Hematopoietic multipotent progenitor cell treated with erythropoietin and hydrocortisone succinate and interleukin-3 and kit ligand, for 15 days (in vitro differentiated cells): ENCODE data around the gene SNED1.

Source experiments
- DNase-seq: peaks from one replicate; pipeline ENCODE4 v3.0.0-alpha.2; 2015; ENCODE audit warnings: low spot score

The SNED1 gene

DNA sequence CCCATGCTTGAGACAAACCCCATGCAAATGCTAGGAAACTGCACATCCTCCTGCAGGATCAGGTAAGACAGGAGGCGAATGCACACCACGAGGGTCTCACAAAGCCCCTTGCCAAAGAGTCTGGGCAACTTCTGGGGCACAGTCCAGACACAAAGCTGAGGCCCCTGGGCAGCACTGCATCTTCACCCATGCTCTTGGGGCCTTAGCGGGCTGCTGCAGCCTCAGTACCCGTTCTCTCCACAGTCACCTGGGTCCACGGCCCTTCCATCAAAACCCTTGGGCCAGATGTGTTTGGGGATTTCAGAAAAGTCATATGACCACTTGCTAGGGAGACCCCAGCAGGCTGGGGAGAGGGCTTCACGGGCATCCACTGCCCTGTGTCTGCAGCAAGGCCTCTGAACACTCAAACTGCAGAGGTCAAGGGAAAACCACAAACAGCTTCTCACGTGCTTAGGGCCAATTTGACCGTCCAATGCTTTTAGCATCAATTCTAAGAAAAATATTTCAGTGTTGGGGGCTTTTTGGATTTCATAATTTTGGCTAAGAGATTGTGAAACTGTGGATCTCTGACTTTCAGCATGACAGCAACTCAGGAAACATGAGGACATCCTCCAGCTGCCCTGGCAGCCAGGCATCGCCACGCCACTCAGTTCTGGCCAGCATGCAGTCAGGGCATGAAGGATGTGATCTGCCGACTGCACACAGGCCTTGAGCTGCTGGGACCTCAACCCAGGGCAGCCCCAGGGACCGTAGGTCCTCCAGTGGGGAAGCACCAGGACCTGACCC is 130.9 kb downstream of the SNED1 start:
- DNase-seq, result no peak

DNA sequence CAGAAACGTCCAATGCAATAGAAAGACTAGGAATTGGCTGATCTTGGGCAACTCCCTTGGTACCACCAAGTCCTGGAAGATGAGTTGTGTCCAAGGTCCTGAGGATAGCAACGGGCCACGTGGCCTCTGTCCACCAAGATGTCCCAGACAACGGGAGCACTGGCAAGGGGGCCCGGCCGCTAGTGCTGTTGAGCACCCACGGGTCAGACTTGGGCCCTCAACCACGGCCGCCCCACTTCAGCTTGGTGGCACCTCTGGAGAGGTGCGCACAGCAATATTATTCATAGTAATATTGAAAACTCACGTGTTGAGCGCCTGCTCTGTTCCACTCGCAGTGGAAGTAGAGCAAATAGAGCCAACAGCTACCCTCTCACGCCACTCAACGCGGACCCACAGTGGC is 131.9 kb downstream of the SNED1 start:
- DNase-seq, result no peak

DNA sequence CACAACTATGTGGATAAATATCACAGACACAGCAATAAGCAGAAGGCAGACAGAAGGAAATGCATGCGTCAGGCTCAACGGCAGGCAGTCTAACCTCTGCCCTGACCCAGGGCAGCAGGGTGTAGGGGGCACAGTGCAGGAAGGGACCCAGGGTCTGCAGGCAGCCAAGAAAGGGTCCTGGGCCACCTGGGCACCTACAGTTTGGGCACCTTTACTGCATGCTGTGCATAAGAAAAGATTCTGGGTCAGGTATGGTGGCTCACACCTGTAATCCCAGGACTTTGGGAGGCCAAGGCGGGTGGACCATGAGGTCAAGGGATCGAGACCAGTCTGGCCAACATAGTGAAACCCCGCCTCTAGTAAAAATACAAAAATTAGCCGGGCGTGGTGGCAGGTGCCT is 133.1 kb downstream of the SNED1 start:
- no peak for DNase-seq

DNA sequence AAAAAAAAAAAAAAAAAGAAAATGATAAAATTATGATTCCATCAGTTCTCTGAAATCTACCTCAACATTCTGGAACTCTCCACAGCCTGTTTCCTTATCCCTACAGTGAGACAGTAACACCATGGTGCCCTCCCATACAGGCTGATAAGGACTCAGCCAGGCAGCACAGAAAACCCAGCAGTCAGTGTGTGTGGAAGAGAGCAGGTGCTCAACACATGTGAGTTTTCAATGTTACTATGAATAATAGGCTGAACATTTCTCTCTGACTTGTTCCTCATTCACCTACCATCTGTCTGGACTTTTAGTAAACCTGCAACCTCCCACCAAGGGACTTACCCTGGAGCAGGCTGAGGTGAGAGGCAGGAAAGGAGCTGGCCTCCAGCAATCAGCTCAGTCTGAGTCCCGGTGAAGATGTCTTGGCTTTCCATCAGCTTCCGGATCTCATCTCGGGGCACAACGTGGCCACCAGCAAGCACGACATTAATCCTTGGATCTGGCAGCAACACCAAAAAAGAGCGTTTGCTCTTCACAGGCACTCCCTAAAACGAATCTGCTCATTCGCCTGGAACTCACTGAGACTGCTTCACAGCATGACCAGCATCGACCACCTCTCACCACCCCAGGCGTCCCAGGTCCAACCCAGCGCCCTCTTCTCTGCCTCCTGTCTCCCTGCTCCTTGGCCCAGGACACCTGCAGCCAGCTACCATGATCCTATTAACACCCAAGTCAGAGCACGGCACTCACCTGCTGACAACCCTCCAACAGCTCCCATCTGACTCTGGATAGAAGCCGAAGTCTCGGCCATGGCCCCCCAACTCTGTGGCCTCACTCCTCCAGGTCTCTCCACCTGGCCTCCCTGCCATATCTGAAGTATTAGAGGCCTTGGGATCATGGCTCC is 134.4 kb downstream of the SNED1 start:
- DNase-seq, result no peak

DNA sequence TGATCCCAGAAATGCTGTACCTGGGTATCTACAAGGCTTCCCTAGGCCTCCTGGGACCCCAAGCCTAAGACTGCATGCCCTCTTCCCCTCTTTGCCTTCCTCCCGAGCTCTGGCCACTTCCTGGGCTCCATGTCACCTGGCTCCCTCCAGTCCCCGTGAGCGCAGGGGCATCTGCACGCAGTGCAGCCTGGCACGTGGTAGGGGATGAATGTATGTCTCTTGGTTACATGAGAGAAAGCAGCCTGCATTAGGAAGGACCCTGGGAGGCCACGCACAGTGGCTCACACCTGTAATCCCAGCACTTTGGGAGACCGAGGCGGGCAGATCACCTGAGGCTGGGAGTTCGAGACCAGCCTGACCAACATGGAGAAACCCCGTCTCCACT is 135.0 kb downstream of the SNED1 start:
- no peak for DNase-seq

DNA sequence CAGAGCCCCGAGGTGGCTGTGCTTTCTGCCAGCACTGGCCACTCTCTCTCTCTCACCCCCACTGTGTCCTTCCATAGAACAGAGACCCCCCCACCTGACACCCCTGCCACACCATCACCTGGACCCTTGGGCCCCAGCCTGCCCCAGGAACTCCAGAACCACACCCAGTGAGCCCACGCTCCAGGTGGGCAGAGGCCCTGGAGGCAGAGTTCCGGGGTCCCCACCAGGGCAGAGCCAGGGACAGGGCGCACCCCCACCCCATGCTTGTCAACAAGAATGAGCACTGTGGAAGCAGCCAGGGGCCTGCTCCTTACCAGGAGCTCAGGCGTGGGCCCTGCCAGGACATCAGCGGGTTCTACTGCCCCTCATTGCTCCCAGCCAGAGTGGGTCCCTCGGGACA is 136.3 kb downstream of the SNED1 start:
- no peak for DNase-seq

DNA sequence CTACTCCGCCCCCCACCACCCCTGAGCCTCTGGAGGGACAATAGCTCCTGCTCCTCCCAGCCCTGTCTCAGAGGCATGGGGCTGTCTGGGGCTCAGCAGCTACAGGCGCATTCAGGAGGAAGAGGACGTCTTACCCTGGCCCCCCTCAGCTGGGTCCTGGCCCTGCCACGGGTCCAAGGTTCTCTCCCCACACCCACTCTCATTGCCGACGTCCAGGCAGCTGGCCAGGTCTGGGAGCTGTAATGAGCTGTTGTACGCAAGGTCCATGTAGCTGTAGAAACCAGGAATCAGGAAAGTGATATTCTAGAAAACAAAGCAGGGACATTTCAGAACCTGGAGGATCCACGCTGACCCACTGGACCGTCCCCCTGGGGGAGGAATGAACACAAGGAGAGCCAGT is 137.3 kb downstream of the SNED1 start:
- DNase-seq, result no peak

DNA sequence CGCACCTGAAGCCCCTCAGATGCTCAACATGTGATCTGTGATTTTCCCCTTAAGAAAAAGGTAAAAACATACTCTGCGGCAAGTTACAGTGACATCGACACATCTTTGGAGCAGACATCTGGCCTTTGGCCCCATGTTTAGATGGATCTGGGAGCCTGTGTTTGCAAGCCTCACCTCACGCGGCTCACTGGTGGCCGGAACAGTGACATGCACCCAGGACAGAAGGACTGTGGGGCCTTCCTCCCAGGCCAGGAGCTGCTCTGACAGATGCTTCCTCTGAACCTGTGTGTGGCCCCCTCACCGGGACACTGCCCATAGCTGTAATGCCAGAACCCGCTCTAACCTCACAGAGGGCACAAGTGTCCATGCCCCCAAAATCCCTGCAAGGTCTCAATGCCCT is 137.8 kb downstream of the SNED1 start:
- no peak for DNase-seq

DNA sequence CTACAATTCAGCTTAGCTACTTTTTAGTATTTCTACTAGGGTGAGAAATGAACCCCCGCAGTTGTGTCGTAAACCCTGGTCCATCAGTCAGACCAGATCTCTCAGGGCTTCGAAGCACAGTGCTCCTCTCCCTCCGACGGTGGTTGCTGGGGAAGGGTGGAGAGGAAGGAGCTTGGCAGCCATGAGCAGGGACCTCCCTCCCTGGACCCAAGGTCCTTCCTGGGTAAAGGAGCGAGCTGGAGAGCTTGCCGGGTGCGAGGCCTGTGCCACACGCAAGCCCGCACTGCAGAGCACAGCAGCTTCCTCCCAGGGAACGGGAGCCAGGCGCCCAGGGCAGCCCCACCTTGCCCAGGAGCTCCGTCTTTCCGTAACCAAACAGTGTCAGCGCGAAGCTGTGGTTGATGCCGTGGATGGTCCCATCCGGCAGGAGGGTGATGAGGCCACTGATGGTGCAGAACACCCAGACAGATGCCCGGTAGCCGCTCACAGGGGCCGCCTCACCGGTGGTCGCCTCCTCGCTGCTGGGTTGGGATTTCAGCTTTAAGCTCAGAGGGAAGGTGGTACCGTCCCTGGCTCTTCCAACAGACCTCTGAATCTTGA is 138.3 kb downstream of the SNED1 start:
- no peak for DNase-seq

DNA sequence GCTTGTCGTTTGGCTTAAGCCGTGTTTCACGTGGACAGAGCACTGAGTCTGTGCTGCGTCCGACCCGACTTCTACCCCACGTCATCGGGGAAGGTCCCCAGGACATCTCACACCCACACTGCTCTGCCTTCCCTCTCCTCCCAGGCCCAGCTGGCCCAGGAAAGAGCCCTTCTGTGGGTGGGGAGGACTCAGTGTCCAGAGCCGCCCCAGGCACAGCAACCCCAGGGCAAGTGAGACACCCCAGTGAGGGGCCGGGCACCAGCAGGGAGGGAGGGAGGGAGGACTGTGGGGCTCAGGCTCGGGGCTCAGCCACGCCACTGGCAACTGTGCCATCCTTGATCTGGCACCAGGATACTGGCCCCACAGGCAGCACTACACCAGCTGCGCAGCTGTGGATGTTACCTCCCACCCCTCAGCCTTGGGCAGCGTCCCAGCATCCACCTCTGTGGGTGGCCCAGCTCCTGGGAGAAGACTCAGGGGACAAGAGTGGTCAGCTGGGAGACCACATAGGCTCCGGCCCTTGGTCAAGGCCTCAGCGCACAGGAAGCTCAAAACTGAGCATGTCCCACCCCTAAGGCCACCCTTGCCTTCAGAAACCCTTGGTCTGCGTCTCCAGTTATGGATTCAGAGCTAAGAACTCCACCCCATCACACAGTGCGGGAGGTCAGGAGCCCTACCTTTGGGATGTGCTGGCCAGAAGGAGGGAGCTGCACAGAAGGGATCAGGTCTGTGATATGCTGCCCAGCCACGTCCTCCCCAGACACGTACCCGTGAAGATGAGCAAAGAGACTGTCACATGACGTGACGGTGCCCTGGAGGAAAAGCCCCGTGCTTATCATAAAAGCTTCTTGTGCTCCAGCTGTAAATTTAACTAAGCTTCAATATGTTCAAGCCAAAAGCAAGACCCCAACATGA is 139.1 kb downstream of the SNED1 start:
- DNase-seq, result no peak

DNA sequence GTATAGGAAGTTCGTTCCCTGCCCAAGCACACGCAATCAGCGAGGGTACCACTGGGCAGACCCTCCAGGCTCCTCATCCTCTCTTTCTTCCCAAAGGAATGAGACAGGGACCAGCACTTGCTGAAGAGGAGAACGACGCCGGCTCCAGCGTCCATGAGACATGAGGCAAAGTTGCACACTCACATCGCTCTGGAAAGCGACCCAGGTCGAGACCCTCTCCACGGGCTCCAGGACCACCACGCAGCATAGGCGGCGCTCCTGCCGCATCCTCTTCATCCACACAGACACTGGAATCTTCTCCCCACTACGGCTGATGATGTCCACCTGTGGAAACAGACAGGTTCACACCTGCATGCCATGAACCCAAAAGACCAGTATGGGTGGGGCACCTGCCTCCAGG is 140.1 kb downstream of the SNED1 start:
- DNase-seq, result no peak

DNA sequence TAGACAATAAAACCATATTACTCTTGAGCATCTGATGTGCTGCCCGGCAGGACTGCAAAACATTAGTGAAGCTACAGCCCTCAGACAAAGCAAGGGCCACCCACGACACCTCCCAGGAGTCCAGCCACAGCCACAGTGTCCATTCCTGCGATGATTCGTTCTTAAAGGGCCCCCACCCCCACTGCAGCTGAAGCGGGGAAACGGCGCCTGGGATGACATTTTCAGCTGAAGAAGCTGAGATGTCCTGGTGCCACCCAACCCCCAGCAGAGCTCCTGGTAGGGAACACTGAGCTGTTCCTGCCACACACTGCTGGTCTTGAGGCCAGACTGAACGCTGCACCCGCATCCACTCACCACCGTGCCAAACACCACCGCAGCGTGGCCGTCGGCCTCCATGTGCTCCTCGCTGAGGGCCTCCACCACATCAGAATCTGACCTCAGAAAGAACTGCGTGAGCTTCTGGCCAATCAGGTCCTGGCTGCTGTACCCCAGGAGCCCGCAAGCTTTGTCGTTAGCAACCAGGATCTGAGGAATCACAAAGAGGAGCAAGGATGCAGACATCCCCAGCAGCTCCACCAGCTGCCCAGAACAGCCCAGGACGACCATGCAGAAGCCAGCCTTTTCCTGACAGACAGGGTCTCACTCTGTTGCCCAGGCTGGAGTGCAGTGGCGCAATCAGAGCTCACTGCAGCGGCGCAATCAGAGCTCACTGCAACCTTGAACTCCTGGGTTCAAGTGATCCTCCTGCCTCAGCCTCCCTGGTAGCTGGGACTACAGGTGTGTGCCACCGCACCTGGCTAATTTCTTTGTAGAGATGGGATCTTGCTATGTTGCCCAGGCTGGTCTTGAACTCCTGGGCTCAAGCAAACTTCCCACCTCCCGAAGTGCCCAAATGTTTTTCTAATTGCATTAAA is 141.4 kb downstream of the SNED1 start:
- no peak for DNase-seq

DNA sequence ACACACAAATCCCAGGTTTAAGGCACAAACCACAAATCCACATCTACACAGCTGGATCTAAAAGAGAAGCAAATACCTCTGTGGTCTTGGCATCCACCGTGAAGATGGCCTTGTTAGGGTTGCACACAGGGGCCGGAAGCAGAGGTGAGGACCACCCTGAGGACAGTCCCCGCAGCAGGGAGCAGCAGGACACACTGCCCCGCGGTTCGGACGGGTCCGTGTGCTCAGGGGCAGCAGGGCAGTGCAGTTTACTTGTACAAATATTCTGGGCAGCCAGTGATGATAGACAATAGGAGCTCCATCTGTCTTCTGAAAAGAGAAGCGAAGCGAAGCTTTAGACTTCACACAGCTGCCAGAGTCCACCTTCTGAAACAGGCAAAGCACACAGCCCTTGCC is 142.0 kb downstream of the SNED1 start:
- no peak for DNase-seq

DNA sequence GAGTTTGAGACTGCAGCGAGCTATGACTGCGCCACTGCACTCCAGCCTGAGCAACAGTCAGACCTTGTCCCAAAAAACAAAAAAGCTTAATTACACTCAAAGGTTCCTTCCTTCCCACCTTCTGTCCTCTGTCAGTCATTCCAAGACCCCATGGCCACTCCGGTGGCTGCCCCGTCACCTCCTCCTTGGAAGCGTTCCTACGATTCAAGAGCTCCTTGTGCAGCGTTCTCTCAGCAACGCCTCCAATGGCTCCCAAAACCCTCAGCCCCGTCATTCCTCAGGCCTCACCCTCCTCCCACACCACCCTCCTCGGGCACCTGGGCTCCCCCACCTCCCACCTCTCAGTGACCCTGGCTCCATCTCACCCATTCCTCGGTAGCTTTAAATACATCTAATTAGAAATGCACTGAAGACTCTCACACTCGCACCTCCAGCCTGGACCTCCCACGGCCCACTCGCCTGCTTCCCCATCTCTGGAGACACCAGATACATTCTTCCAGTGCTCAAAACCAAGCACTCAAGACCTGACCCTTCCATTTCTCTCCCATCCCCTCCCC is 142.9 kb downstream of the SNED1 start:
- no peak for DNase-seq

DNA sequence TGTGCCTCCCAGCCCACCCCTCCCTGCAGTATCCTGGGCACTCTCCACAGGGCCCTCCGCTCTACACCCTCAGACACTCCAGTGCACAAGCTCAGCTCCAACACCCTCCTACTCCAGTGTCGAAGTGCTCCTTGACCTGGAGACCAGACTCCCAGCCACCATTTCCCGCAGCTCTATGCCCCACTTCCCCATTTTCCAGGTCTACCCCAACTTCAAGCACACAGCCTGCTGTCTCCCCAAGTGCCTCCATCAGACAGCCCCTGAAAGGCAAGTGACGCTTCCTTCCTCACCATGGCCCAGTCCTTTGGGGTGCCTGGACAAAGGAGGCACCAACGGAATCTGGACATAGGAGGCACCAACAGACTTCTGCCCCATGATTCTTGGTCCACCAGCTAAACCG is 143.6 kb downstream of the SNED1 start:
- DNase-seq, result no peak

DNA sequence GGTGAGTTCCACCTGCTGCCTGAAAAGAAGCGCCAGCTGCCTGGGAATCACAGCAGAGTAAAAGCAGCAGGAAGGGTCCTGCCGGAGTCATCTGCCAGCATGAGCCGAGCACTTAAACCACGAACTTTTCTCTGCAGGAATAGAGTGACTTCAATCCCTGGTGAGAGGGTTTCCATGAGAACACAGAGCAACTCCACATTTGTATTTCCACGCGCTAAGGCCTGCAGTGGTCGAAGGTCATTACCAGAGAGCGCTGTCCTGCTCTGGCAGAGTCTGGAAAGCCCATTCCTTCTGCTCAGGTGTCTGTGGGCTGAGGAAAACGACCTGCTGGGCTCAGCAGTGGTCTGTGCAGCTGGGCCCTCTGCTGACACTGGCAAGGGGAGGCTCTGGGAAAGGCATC is 144.2 kb downstream of the SNED1 start:
- DNase-seq, result no peak
